Esophagus muscularis mucosa (tissue), 4 donors: ENCODE measurements around the gene PARD3B. TPM values are rescaled to one million over a fixed set of nuclear protein-coding genes. Genes with fewer than 3 reads are reported as not detected.

Experiments used
- DNase-seq: peaks from one replicate; pipeline ENCODE4 v3.0.0-alpha.2; 2017; ENCODE audit errors: extremely low spot score
- H3K27ac ChIP-seq, 4 donors: fragments of 200-600 bp; sonication (generic); replicated peaks in 1 of 4; 1 replicate in 3 of 4; 2 replicates in 1 of 4; pipeline ENCODE4 v1.5.1; 2016 to 2019; ENCODE audit warnings: mild to moderate bottlenecking in 1 of 4
- H3K27me3 ChIP-seq, 4 donors: fragments of 200-600 bp; sonication (generic); one replicate each; pipeline versions ENCODE4 v1.5.1 to v1.6.0; 2016 to 2019
- H3K36me3 ChIP-seq, 4 donors: fragments of 200-600 bp; sonication (generic); one replicate each; pipeline ENCODE4 v1.5.1; 2016 to 2019
- H3K4me1 ChIP-seq, 4 donors: fragments of 200-600 bp; sonication (generic); one replicate each; pipeline ENCODE4 v1.5.1; 2016 to 2019
- H3K4me3 ChIP-seq, 4 donors: fragments of 200-600 bp; sonication (generic); 1 replicate in 2 of 4; 2 replicates in 2 of 4; pipeline ENCODE4 v1.5.1; 2016 to 2019; ENCODE audit warnings: mild to moderate bottlenecking in 4 of 4, moderate library complexity in 1 of 4
- H3K9me3 ChIP-seq, 4 donors: fragments of 200-600 bp; sonication (generic); 1 replicate in 3 of 4; 2 replicates in 1 of 4; pipeline ENCODE4 v1.5.1; 2016 to 2019
- CTCF ChIP-seq, 3 experiments: fragments of 200-600 bp in 2 of 3; fragments of 450-650 bp in 1 of 3; sonication (generic) in 2 of 3; IDR thresholded peaks; one replicate each; pipeline ENCODE4 v1.5.1; 2017 to 2019; ENCODE audit warnings: antibody characterized with exemption in 3 of 3, mild to moderate bottlenecking in 2 of 3, moderate library complexity in 1 of 3
- EP300 ChIP-seq: sonication (generic); formaldehyde crosslinking; IDR thresholded peaks from one replicate; pipeline ENCODE4 v1.6.1; 2017; ENCODE audit warnings: antibody characterized with exemption
- POLR2A ChIP-seq: fragments of 450-650 bp; IDR thresholded peaks from one replicate; pipeline ENCODE4 v1.6.1; 2017; ENCODE audit warnings: antibody characterized with exemption, moderate library complexity, mild to moderate bottlenecking, low read depth
- POLR2AphosphoS5 ChIP-seq, 2 donors: sonication (generic); formaldehyde crosslinking; IDR thresholded peaks; one replicate each; pipeline ENCODE4 v1.6.1; 2017; ENCODE audit warnings: antibody characterized with exemption in 2 of 2
- WGBS: methylation state at CpG from one replicate; pipeline ENCODE4 v1.1.5; 2018; 5-methylcytosine and 5-hydroxymethylcytosine counted together
- intact Hi-C: fragments of 100-400 bp; cut with DNase I; formaldehyde crosslinking; loops from one replicate; pipeline ENCODE4 v1.15.1; 2023
- total RNA-seq, 4 donors: library from RNA; depleted of rRNA; stranded (reverse); fragments of >200 nt; gene quantifications; one replicate each; pipeline versions ENCODE4 v1.1.0 to v1.2.1, GENCODE V29; 2016

Gene PARD3B
- total RNA-seq, 4 donors from 2014 or later: 24.2 to 40.8 (median 32.5) TPM

DNA sequence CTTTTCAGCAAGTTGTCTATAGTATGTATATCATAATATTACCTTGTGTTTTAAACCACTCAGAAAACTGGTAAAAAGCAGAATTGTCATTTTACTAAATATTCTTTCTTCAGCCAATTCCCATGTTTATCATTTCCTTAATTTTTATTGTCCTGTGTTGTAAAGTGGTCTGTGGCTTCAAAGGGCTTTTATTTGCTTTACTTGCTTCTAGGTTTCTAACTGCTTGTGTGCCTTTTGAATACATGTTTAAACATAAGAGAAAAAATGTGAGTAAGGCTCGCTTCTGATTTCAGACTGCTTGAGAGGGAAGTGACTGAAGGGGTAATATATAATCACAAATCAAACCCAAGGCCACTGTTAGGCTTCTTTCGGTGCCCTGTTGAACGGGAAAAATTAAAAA, 729.5 kb downstream of the PARD3B start:
- Histone ChIP-seq H3K9me3 (no peaks in the 10 kb centered on the region), H3K4me1 (no peaks in the 10 kb centered on the region), H3K27ac (no peak overlapping the region), H3K4me3 (no peak overlapping the region), H3K27me3 (no peaks in the 10 kb centered on the region), H3K36me3 (no peaks in the 10 kb centered on the region)
- intact Hi-C loops: no loop called here
- WGBS: 76% methylated on average over 3 of the region's 3 CpGs
- TF ChIP-seq POLR2A: no peak
- TF ChIP-seq POLR2AphosphoS5 (IDR thresholded peaks at IDR 0.05): no peak
- no peak for TF ChIP-seq CTCF (IDR thresholded peaks at IDR 0.05)
- DNase-seq: no peak

GRCh38 chr2:205276116-205276777, 731.0 kb downstream of the PARD3B start:
- H3K9me3 ChIP-seq: no peaks in the 10 kb centered on the region
- no peak for DNase-seq
- H3K27me3 ChIP-seq: no peaks in the 10 kb centered on the region
- no peaks in the 10 kb centered on the region for H3K4me1 ChIP-seq
- intact Hi-C loops: no loop called here
- H3K36me3 ChIP-seq: no peaks in the 10 kb centered on the region
- no peak overlapping the region for H3K4me3 ChIP-seq
- no peak for TF ChIP-seq POLR2AphosphoS5 (IDR thresholded peaks at IDR 0.05)
- TF ChIP-seq EP300: no peak
- no peak for TF ChIP-seq CTCF (IDR thresholded peaks at IDR 0.05)
- no peak for TF ChIP-seq POLR2A
- H3K27ac ChIP-seq: no peak overlapping the region
- WGBS: 80% methylated on average over 11 of the region's 11 CpGs

DNA sequence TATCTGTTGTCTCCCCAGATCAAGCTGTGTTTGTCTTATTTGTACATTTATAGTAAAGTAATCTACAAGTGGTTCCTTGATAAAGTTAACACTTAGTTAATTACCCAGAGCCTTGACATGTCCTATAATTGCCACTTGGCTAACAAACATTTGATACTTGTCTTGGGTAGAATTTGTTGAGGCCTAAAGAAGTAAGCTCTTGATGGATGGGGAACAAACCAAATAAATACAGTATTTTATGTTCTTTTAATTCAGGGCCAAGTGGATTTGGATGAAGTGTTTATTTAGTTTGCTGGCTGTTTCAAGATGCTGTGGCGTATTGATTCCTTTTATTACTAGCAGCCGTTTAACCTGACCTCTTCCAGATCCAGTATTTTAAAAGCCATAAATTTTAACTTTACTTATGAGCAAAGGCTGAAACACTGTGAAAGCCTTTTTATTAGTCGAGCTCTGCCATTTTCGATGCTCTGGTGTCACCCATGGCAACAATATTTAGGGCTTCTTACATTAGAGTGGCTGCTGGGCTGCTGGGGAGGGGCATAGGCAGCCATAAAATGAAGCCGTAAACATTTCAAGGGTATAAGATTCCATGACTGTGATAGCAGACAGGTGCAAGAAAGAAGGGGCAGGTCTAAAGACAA, 735.4 kb downstream of the PARD3B start:
- DNase-seq: no peak
- Histone ChIP-seq H3K27me3 (no peaks in the 10 kb centered on the region), H3K4me3 (no peak overlapping the region), H3K27ac (no peak overlapping the region), H3K36me3 (no peaks in the 10 kb centered on the region), H3K4me1 (no peaks in the 10 kb centered on the region), H3K9me3 (no peaks in the 10 kb centered on the region)
- TF ChIP-seq POLR2AphosphoS5 (IDR thresholded peaks at IDR 0.05): no peak
- TF ChIP-seq EP300: no peak
- no peak for TF ChIP-seq POLR2A
- TF ChIP-seq CTCF (IDR thresholded peaks at IDR 0.05): no peak
- 72% methylated on average over 5 of the region's 5 CpGs for WGBS
- intact Hi-C loops: no loop called here

DNA sequence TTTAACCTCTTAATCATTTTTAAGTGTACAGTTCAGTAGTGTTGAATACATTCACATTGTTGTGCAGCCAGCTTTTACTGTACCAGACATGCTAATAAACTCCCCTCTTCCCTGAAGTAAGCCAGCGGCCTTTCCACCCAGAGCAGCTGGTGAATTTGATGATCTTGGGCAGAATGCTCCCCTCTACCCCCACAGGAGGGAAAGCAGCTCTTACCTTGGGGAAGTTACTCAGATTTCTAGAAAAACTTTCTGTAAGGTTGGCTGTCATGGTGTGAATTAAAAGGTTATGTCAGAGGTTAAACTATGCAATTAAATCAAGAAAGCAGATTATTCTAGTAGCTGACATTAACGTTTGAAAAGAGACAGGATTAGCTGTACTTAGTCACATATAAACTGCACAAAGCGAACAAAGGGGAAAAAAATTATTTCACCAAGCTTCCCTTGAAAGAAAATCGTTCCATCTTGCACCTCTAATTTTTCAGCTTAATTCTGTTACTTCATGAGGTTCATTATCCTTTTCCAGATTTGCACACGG, 738.5 kb downstream of the PARD3B start:
- TF ChIP-seq EP300: no peak
- 85% methylated on average over 5 of the region's 5 CpGs for WGBS
- intact Hi-C loops: no loop called here
- H3K36me3 ChIP-seq: no peaks in the 10 kb centered on the region
- DNase-seq: no peak
- H3K27ac ChIP-seq: no peak overlapping the region
- H3K27me3 ChIP-seq: no peaks in the 10 kb centered on the region
- H3K4me1 ChIP-seq: no peaks in the 10 kb centered on the region
- no peak overlapping the region for H3K4me3 ChIP-seq
- H3K9me3 ChIP-seq: no peaks in the 10 kb centered on the region

DNA sequence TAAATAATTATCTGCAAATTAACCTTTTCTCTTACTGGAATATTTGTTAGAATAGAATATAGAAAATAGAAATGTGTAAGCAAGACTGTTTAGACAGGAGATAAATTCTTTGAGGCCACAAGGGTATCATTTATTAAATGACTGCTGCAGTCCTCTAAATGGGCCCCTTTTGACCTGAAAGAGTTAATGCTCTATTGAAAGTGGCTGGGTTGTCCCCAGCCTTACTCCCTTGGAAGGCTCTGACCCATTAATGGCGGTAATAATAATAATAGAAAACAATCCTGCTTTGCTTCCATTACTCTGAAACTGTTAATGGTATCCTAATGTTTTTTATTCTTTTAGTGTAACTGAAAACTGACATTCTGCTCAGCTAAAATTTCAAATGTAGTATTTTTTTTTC, 739.1 kb downstream of the PARD3B start:
- no peak for TF ChIP-seq POLR2A
- TF ChIP-seq EP300: no peak
- TF ChIP-seq POLR2AphosphoS5 (IDR thresholded peaks at IDR 0.05): no peak
- TF ChIP-seq CTCF (IDR thresholded peaks at IDR 0.05): no peak
- no peaks in the 10 kb centered on the region for H3K36me3 ChIP-seq
- no peaks in the 10 kb centered on the region for H3K4me1 ChIP-seq
- H3K9me3 ChIP-seq: no peaks in the 10 kb centered on the region
- no peak overlapping the region for H3K4me3 ChIP-seq
- no peak overlapping the region for H3K27ac ChIP-seq
- 88% methylated on average over 1 of the region's 1 CpG for WGBS
- intact Hi-C loops: no loop called here
- no peak for DNase-seq
- H3K27me3 ChIP-seq: no peaks in the 10 kb centered on the region
